DOHH2 (cell line): Measurements from ENCODE around the gene NUP85.
A peak's percentile ranks its signal among the peaks of the same experiment; 100 is the strongest.
"Not testable (repeated sequence)": the region's sequence is repeated elsewhere in the genome, so short reads cannot be mapped to it uniquely, and the experiment has no call there.

Experiments used
- H3F3A ChIP-seq: fragments of 200-600 bp; sonication (generic), shearing (Covaris generic); 2 replicates; pipeline ENCODE4 v1.6.0; 2016; ENCODE audit warnings: antibody characterized with exemption, mild to moderate bottlenecking; ENCODE audit not compliant: control insufficient read depth, insufficient read depth
- H3K27ac ChIP-seq: fragments of 200-600 bp; sonication (generic); 2 replicates; pipeline ENCODE4 v1.5.1; 2014; ENCODE audit warnings: low read depth, mild to moderate bottlenecking, low read length, moderate library complexity
- H3K27me3 ChIP-seq: fragments of 200-600 bp; sonication (generic); 2 replicates; pipeline ENCODE4 v1.6.1; 2014; ENCODE audit warnings: mild to moderate bottlenecking, low read length, mixed read lengths; ENCODE audit not compliant: control insufficient read depth
- H3K36me3 ChIP-seq: fragments of 200-600 bp; sonication (generic); 2 replicates; pipeline ENCODE4 v1.6.1; 2014; ENCODE audit warnings: mild to moderate bottlenecking, low read length, moderate library complexity, mixed read lengths; ENCODE audit not compliant: control insufficient read depth
- H3K4me1 ChIP-seq: fragments of 200-600 bp; sonication (generic); 2 replicates; pipeline ENCODE4 v1.6.1; 2014; ENCODE audit warnings: mild to moderate bottlenecking, low read length, mixed read lengths; ENCODE audit not compliant: control insufficient read depth
- H3K4me2 ChIP-seq: fragments of 200-600 bp; sonication (generic); 2 replicates; pipeline ENCODE4 v1.6.0; 2014; ENCODE audit warnings: mild to moderate bottlenecking, low read length, moderate library complexity
- H3K4me3 ChIP-seq: fragments of 200-600 bp; sonication (generic); 2 replicates; pipeline ENCODE4 v1.5.1; 2014; ENCODE audit warnings: mild to moderate bottlenecking, low read length, mixed read lengths
- H3K79me2 ChIP-seq: fragments of 200-600 bp; sonication (generic); 2 replicates; pipeline ENCODE4 v1.6.1; 2014; ENCODE audit warnings: mild to moderate bottlenecking, low read length, mixed read lengths; ENCODE audit not compliant: control insufficient read depth
- H3K9me2 ChIP-seq: fragments of 200-600 bp; sonication (generic); replicated peaks from 2 replicates; pipeline ENCODE4 v1.6.1; 2014; ENCODE audit warnings: mild to moderate bottlenecking, low read length, mixed read lengths; ENCODE audit not compliant: control insufficient read depth
- H3K9me3 ChIP-seq: fragments of 200-600 bp; sonication (generic); 2 replicates; pipeline ENCODE4 v1.6.1; 2014; ENCODE audit warnings: antibody characterized with exemption, low read length, mixed read lengths; ENCODE audit not compliant: control insufficient read depth, insufficient read depth
- H4K20me1 ChIP-seq: fragments of 200-600 bp; sonication (generic); 2 replicates; pipeline ENCODE4 v1.6.0; 2014; ENCODE audit warnings: low read depth, mild to moderate bottlenecking, antibody characterized with exemption, low read length, moderate library complexity; ENCODE audit not compliant: control insufficient read depth, insufficient read depth
- EZH2phosphoT487 ChIP-seq: fragments of 200-600 bp; sonication (generic); IDR thresholded peaks from 2 replicates; pipeline ENCODE4 v1.6.1; 2017; ENCODE audit warnings: borderline replicate concordance, mild to moderate bottlenecking, antibody characterized with exemption, low read length, moderate library complexity, mixed read lengths
- TF ChIP-seq, protein P1 (sequence below): fragments of 200-600 bp; sonication (generic); IDR thresholded peaks from one replicate; pipeline ENCODE4 v1.5.1; 2014; ENCODE audit warnings: antibody characterized with exemption, mild to moderate bottlenecking, low read depth, low read length; ENCODE audit not compliant: poor library complexity, severe bottlenecking

The NUP85 gene

DNA sequence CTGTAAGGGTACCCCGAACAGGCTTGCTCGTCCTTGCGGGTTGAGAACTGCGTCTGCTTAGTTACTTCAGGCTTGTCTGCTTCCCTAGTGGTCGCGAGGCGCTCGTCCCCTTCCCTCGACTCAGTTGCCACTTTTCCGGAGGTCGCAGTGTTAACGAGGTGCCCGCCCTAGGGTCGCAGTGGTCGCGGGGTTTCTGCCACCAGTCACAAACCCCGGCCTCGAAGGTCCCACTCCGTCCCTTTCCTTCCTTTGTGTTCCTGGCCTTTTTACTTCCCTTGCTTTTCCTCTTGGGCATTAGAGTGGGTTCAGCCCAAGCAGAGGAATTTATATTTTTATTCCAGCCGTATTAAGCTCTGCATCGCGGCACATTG lies 299 bp downstream of the NUP85 start:
- Histone ChIP-seq H3F3A (peaks cover 6% of the 10 kb centered on the region; the same call in 1 of the 2 replicates), H3K4me1 (peaks cover 12% of the 10 kb centered on the region), H4K20me1 (no peaks in the 10 kb centered on the region), H3K27ac (peak overlapping the region; percentile 71), H3K9me2 (no peaks in the 10 kb centered on the region), H3K4me2 (peak overlapping the region; percentile 79), H3K79me2 (peaks cover 67% of the 10 kb centered on the region), H3K4me3 (peak overlapping the region; percentile 88), H3K36me3 (peaks cover 35% of the 10 kb centered on the region), H3K9me3 (no peaks in the 10 kb centered on the region), H3K27me3 (no peaks in the 10 kb centered on the region)
- TF ChIP-seq EZH2phosphoT487 = no peak
- TF ChIP-seq, protein P1, sequence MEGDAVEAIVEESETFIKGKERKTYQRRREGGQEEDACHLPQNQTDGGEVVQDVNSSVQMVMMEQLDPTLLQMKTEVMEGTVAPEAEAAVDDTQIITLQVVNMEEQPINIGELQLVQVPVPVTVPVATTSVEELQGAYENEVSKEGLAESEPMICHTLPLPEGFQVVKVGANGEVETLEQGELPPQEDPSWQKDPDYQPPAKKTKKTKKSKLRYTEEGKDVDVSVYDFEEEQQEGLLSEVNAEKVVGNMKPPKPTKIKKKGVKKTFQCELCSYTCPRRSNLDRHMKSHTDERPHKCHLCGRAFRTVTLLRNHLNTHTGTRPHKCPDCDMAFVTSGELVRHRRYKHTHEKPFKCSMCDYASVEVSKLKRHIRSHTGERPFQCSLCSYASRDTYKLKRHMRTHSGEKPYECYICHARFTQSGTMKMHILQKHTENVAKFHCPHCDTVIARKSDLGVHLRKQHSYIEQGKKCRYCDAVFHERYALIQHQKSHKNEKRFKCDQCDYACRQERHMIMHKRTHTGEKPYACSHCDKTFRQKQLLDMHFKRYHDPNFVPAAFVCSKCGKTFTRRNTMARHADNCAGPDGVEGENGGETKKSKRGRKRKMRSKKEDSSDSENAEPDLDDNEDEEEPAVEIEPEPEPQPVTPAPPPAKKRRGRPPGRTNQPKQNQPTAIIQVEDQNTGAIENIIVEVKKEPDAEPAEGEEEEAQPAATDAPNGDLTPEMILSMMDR = peak; percentile 10

DNA sequence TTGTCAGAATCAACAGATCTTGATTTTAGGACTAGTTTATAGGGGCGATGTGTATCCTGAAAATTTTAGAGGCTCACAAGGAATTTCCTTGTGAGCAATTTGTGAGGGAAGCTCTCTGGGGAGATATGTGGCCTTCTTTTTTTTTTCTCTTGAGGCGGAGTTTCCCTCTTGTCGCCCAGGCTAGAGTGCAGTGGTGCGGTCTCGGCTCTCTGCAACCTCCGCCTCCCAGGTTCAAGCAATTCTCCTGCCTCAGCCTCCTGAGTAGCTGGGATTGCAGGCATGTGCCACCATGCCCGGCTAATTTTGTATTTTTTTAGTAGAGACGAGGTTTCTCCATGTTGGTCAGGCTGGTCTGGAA lies 1.6 kb downstream of the NUP85 start:
- Histone ChIP-seq H3K4me3 (peak overlapping the region; percentile 88), H3K36me3 (peaks cover 46% of the 10 kb centered on the region), H3K4me1 (peaks cover 12% of the 10 kb centered on the region), H3K79me2 (peaks cover 69% of the 10 kb centered on the region), H3K4me2 (peak overlapping the region; percentile 79)
- not testable (repeated sequence) for H3K27me3 ChIP-seq, H3K9me2 ChIP-seq, H3K27ac ChIP-seq, H3K9me3 ChIP-seq, H3F3A ChIP-seq, H4K20me1 ChIP-seq

GRCh38 chr17:75207760-75208159 lies 2.3 kb downstream of the NUP85 start:
- H3K27ac ChIP-seq = no peak overlapping the region
- no peaks in the 10 kb centered on the region for H3K9me2 ChIP-seq
- H3K79me2 ChIP-seq = peaks cover 69% of the 10 kb centered on the region
- H3K9me3 ChIP-seq = no peaks in the 10 kb centered on the region
- H4K20me1 ChIP-seq = no peaks in the 10 kb centered on the region
- peaks cover 6% of the 10 kb centered on the region; the same call in 1 of the 2 replicates for H3F3A ChIP-seq
- peak overlapping the region; percentile 0; the same call in 1 of the 2 replicates for H3K4me2 ChIP-seq
- TF ChIP-seq EZH2phosphoT487 = no peak
- TF ChIP-seq, protein P1 = no peak
- H3K4me3 ChIP-seq = no peak overlapping the region
- no peaks in the 10 kb centered on the region for H3K27me3 ChIP-seq
- peaks cover 12% of the 10 kb centered on the region for H3K4me1 ChIP-seq
- peaks cover 53% of the 10 kb centered on the region for H3K36me3 ChIP-seq

- Histone ChIP-seq H3K27me3 (no peaks in the 10 kb centered on the region), H4K20me1 (no peaks in the 10 kb centered on the region), H3K4me2 (peak overlapping the region; percentile 0; the same call in 1 of the 2 replicates), H3K36me3 (peaks cover 57% of the 10 kb centered on the region), H3K79me2 (peaks cover 69% of the 10 kb centered on the region), H3K4me1 (peaks cover 12% of the 10 kb centered on the region), H3F3A (peaks cover 6% of the 10 kb centered on the region; the same call in 1 of the 2 replicates), H3K9me2 (no peaks in the 10 kb centered on the region), H3K4me3 (no peak overlapping the region), H3K27ac (no peak overlapping the region), H3K9me3 (no peaks in the 10 kb centered on the region)
- TF ChIP-seq, protein P1 = no peak
- no peak for TF ChIP-seq EZH2phosphoT487
Measured at GRCh38 chr17:75208161-75208560, 2.7 kb downstream of the NUP85 start.
